HepG2 (cell line): ENCODE measurements around the gene ACAD8. TPM values are rescaled to one million over a fixed set of nuclear protein-coding genes. Genes with fewer than 3 reads are reported as not detected.
A peak's percentile ranks its signal among the peaks of the same experiment; 100 is the strongest.

Experiments
- ATAC-seq: fragments of 200-7000 bp; cut with Tn5 transposase; 3 replicates; pipeline ENCODE4 v1.9.1; 2020; ENCODE audit warnings: mild to moderate bottlenecking, moderate library complexity
- BruUV-seq: library from RNA; stranded (reverse); fragments of 400-500 nt; replicated peaks from 2 replicates; lab custom pipeline; 2021; lab: Mats Ljungman, UMichigan
- CTCF ChIA-PET: fragments of 300-600 bp; formaldehyde crosslinking; extraction: SDS; loops from one replicate; lab custom pipeline; 2021; ENCODE audit warnings: low total read pairs, inconsistent platforms, low intra/inter-chr PET ratio; lab: Yijun Ruan, JAX
- POLR2A ChIA-PET: fragments of 350-600 bp; sonication (Branson Sonifier 250); formaldehyde crosslinking; loops from one replicate; lab custom pipeline; 2020; ENCODE audit warnings: antibody characterized with exemption, inconsistent platforms; lab: Yijun Ruan, JAX
- DNase-seq: peaks from one replicate; pipeline ENCODE4 v3.0.0-alpha.2; 2015; ENCODE audit warnings: low spot score
- FAIRE-seq: peaks from 3 replicates; lab custom pipeline; 2011; peaks lifted over from hg19 to GRCh38; lab: Jason Lieb, UNC
- H2AFZ ChIP-seq: one replicate; pipeline ENCODE4 v1.6.1; 2011; ENCODE audit warnings: low read length, inconsistent platforms
- H3K27ac ChIP-seq: fragments of 300-600 bp; 3 replicates; pipeline ENCODE4 v1.8.0; 2011; ENCODE audit warnings: mixed run types, mild to moderate bottlenecking, mixed read lengths, low read length, inconsistent platforms; ENCODE audit not compliant: insufficient read depth; ENCODE audit errors: extremely low read length
- H3K27me3 ChIP-seq, 2 experiments: fragments of 200-600 bp in 1 of 2; 2 replicates in 1 of 2; 3 replicates in 1 of 2; pipeline versions ENCODE4 v1.6.0 to v1.8.0; 2011; ENCODE audit warnings: low read length in 2 of 2, mild to moderate bottlenecking in 2 of 2, moderate library complexity in 2 of 2, inconsistent platforms in 1 of 2; ENCODE audit not compliant: insufficient read depth in 2 of 2, control insufficient read depth in 1 of 2
- H3K36me3 ChIP-seq, 2 experiments: fragments of 200-600 bp in 1 of 2; replicated peaks in 1 of 2; 2 replicates in 1 of 2; 3 replicates in 1 of 2; pipeline versions ENCODE4 v1.5.1 to v1.8.0; 2011; ENCODE audit warnings: low read length in 2 of 2, inconsistent platforms in 1 of 2; ENCODE audit not compliant: insufficient read depth in 2 of 2, control insufficient read depth in 1 of 2
- H3K4me1 ChIP-seq: 2 replicates; pipeline ENCODE4 v1.5.1; 2012; ENCODE audit warnings: low read length, inconsistent platforms; ENCODE audit not compliant: insufficient read depth
- H3K4me2 ChIP-seq: 2 replicates; pipeline ENCODE4 v1.6.0; 2011; ENCODE audit warnings: low read depth, low read length, inconsistent platforms
- H3K4me3 ChIP-seq, 3 experiments: fragments of 200-600 bp in 1 of 3; sonication (generic), shearing (Covaris generic) in 1 of 3; replicated peaks in 1 of 3; 2 replicates each; pipeline ENCODE4 v1.5.1; 2011 to 2016; ENCODE audit warnings: low read length in 3 of 3, inconsistent platforms in 2 of 3, low read depth in 2 of 3, mild to moderate bottlenecking in 2 of 3, control low read depth in 1 of 3, mixed read lengths in 1 of 3; ENCODE audit not compliant: insufficient read depth in 1 of 3
- H3K79me2 ChIP-seq: one replicate; pipeline ENCODE4 v1.6.1; 2011; ENCODE audit warnings: low read length, inconsistent platforms; ENCODE audit not compliant: insufficient read depth
- H3K9ac ChIP-seq: 2 replicates; pipeline ENCODE4 v1.6.0; 2011; ENCODE audit warnings: mild to moderate bottlenecking, low read depth, low read length, inconsistent platforms; ENCODE audit not compliant: insufficient read depth
- H3K9me3 ChIP-seq: 2 replicates; pipeline ENCODE4 v1.5.1; 2012; ENCODE audit warnings: mild to moderate bottlenecking, low read length
- H4K20me1 ChIP-seq: 2 replicates; pipeline ENCODE4 v1.6.0; 2011; ENCODE audit warnings: inconsistent platforms, mild to moderate bottlenecking, low read length, moderate library complexity; ENCODE audit not compliant: insufficient read depth
- CREBL2 ChIP-seq: sonication (generic); formaldehyde crosslinking; IDR thresholded peaks from 2 replicates; pipeline ENCODE4 v1.8.1; 2023; ENCODE audit warnings: missing genetic modification reagents, mild to moderate bottlenecking, borderline replicate concordance
- ETV5 ChIP-seq: IDR thresholded peaks from 2 replicates; pipeline ENCODE4 v1.6.1; 2018; ENCODE audit warnings: missing biosample characterization, missing genetic modification reagents, inconsistent platforms, borderline replicate concordance
- FOXK1 ChIP-seq: sonication (generic); formaldehyde crosslinking; IDR thresholded peaks from 2 replicates; pipeline ENCODE4 v1.4.0; 2020; ENCODE audit warnings: low read depth, missing genetic modification reagents, borderline replicate concordance
- FOXM1 ChIP-seq: sonication (generic); formaldehyde crosslinking; IDR thresholded peaks from 2 replicates; pipeline ENCODE4 v1.5.0; 2020; ENCODE audit warnings: missing genetic modification reagents
- MEIS2 ChIP-seq: sonication (generic); formaldehyde crosslinking; IDR thresholded peaks from 2 replicates; pipeline ENCODE4 v1.9.0; 2021; ENCODE audit warnings: mild to moderate bottlenecking, missing genetic modification reagents
- MIER2 ChIP-seq: IDR thresholded peaks from 2 replicates; pipeline ENCODE4 v1.6.1; 2016; ENCODE audit warnings: missing biosample characterization, missing genetic modification reagents
- MLX ChIP-seq: IDR thresholded peaks from 2 replicates; pipeline ENCODE4 v1.6.1; 2016
- SPEN ChIP-seq: sonication (generic); formaldehyde crosslinking; IDR thresholded peaks from 2 replicates; pipeline ENCODE4 v1.5.1; 2020; ENCODE audit warnings: low read depth, mild to moderate bottlenecking, missing genetic modification reagents
- TBX2 ChIP-seq: sonication (generic); formaldehyde crosslinking; IDR thresholded peaks from 2 replicates; pipeline ENCODE4 v1.5.0; 2020; ENCODE audit warnings: missing genetic modification reagents, mild to moderate bottlenecking, borderline replicate concordance
- XRCC5 ChIP-seq: fragments of 200-400 bp; formaldehyde crosslinking; optimal IDR thresholded peaks from 2 replicates; pipeline ENCODE3; 2017; ENCODE audit warnings: mild to moderate bottlenecking, low read length
- ZNF124 ChIP-seq: sonication (generic); formaldehyde crosslinking; IDR thresholded peaks from 2 replicates; pipeline ENCODE4 v1.4.0; 2020; ENCODE audit warnings: missing genetic modification reagents
- ZNF280D ChIP-seq: sonication (generic); formaldehyde crosslinking; IDR thresholded peaks from 2 replicates; pipeline ENCODE4 v1.5.1; 2020; ENCODE audit warnings: mild to moderate bottlenecking, missing genetic modification reagents
- ZNF616 ChIP-seq: sonication (generic); formaldehyde crosslinking; IDR thresholded peaks from 2 replicates; pipeline ENCODE4 v1.5.0; 2020; ENCODE audit warnings: low read depth, mild to moderate bottlenecking, missing genetic modification reagents
- WGBS: methylation state at CpG from one replicate; pipeline ENCODE4 v1.1.6; 2017; ENCODE audit warnings: low lambda C conversion rate; 5-methylcytosine and 5-hydroxymethylcytosine counted together
- in situ Hi-C: cut with HindIII; loops from 2 replicates; pipeline ENCODE4 v1.10.0; 2017; ENCODE audit warnings: low pct_unique_long_range_greater_than_20kb; ENCODE audit not compliant: extremely low pct_ligation_motif_present
- intact Hi-C: fragments of 100-400 bp; cut with micrococcal nuclease; formaldehyde crosslinking; loops from one replicate; pipeline ENCODE4 v1.10.0; 2022; ENCODE audit not compliant: unreplicated experiment
- polyA plus RNA-seq, 8 experiments: library from polyadenylated mRNA; depleted of rRNA in 3 of 8; stranded (reverse) in 7 of 8; unstranded in 1 of 8; fragments of >200 nt; fragmentation: Illumina TruSeq in 4 of 8; extraction: Trizol in 4 of 8; gene quantifications; 2 replicates each; pipeline versions ENCODE4 v1.2.1 to v1.2.3, GENCODE V29; 2011 to 2016; ENCODE audit warnings: low read depth in 4 of 8, missing spikeins in 1 of 8, mixed read lengths in 1 of 8; ENCODE audit not compliant: insufficient read depth in 1 of 8
- total RNA-seq, 5 experiments: library from RNA; depleted of rRNA; stranded (reverse); fragments of >200 nt; fragmentation: Illumina TruSeq; extraction: Trizol; gene quantifications; 2 replicates each; pipeline ENCODE4 v1.2.3, GENCODE V29; 2016; ENCODE audit warnings: low read depth in 1 of 5
- TF ChIP-seq, protein P1 (sequence below): sonication (generic); formaldehyde crosslinking; IDR thresholded peaks from 2 replicates; pipeline ENCODE4 v1.5.0; 2020; ENCODE audit warnings: mild to moderate bottlenecking, missing genetic modification reagents
- TF ChIP-seq, protein P2 (sequence below): sonication (generic); formaldehyde crosslinking; IDR thresholded peaks from 2 replicates; pipeline ENCODE4 v1.4.0; 2020; ENCODE audit warnings: mild to moderate bottlenecking, missing genetic modification reagents

ACAD8 gene
- total and polyA plus RNA-seq, 2 of the 13 experiments (the other 11 are each of a cell fraction or from before 2014, with no cell fraction given): 13.5 to 20.3 TPM

- DNase-seq: peak; percentile 87
- intact Hi-C loops: no loop called here
- in situ Hi-C loops: no loop called here
- Histone ChIP-seq H4K20me1 (no peaks in the 10 kb centered on the region), H3K27ac (no peak overlapping the region), H3K9me3 (no peaks in the 10 kb centered on the region), H3K4me1 (peaks cover 20% of the 10 kb centered on the region), H3K27me3 (peaks cover 5 to 44% of the 10 kb centered on the region in 2 experiments), H2AFZ (no peak overlapping the region), H3K36me3 (no peaks in the 10 kb centered on the region), H3K79me2 (no peaks in the 10 kb centered on the region), H3K9ac (no peak overlapping the region), H3K4me2 (peak overlapping the region; percentile 18; the same call in 1 of the 2 replicates), H3K4me3 (no peak overlapping the region)
- POLR2A ChIA-PET: interaction anchor here (0.9 kb wide), 1 partner anchor 48 kb away, joined by 3 read pairs; the partner anchor contains the start of gene VPS26B
- peak; percentile 85 for ATAC-seq
- peak; percentile 93 for FAIRE-seq
- no TSS peak for BruUV-seq
- WGBS: 24% methylated on average over 18 of the region's 18 CpGs
- CTCF ChIA-PET: no interaction called here
- TF ChIP-seq XRCC5: peak; percentile 13
- TF ChIP-seq FOXM1 (CRISPR knock-in tag): no peak
- peak; percentile 73; the same call in 1 of the 2 replicates for TF ChIP-seq ZNF124 (CRISPR knock-in tag)
- TF ChIP-seq MEIS2: peak; percentile 65; the same call in 1 of the 2 replicates
- TF ChIP-seq TBX2: no peak; the same call in 1 of the 2 replicates
- TF ChIP-seq ZNF616: no peak
- TF ChIP-seq, protein P1, sequence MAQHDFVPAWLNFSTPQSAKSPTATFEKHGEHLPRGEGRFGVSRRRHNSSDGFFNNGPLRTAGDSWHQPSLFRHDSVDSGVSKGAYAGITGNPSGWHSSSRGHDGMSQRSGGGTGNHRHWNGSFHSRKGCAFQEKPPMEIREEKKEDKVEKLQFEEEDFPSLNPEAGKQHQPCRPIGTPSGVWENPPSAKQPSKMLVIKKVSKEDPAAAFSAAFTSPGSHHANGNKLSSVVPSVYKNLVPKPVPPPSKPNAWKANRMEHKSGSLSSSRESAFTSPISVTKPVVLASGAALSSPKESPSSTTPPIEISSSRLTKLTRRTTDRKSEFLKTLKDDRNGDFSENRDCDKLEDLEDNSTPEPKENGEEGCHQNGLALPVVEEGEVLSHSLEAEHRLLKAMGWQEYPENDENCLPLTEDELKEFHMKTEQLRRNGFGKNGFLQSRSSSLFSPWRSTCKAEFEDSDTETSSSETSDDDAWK (CRISPR knock-in tag): no peak
- TF ChIP-seq ZNF280D (CRISPR knock-in tag): no peak
- peak; percentile 39; the same call in 1 of the 2 replicates for TF ChIP-seq SPEN (CRISPR knock-in tag)
- TF ChIP-seq, protein P2, sequence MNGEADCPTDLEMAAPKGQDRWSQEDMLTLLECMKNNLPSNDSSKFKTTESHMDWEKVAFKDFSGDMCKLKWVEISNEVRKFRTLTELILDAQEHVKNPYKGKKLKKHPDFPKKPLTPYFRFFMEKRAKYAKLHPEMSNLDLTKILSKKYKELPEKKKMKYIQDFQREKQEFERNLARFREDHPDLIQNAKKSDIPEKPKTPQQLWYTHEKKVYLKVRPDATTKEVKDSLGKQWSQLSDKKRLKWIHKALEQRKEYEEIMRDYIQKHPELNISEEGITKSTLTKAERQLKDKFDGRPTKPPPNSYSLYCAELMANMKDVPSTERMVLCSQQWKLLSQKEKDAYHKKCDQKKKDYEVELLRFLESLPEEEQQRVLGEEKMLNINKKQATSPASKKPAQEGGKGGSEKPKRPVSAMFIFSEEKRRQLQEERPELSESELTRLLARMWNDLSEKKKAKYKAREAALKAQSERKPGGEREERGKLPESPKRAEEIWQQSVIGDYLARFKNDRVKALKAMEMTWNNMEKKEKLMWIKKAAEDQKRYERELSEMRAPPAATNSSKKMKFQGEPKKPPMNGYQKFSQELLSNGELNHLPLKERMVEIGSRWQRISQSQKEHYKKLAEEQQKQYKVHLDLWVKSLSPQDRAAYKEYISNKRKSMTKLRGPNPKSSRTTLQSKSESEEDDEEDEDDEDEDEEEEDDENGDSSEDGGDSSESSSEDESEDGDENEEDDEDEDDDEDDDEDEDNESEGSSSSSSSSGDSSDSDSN (CRISPR knock-in tag): peak; percentile 32; the same call in 1 of the 2 replicates
- 0 out of 2 replicates have a peak, but pooled peaks have one; percentile 8 for TF ChIP-seq ETV5 (CRISPR knock-in tag)
- peak; percentile 76 for TF ChIP-seq MLX (CRISPR knock-in tag)
- peak; percentile 79; the same call in 1 of the 2 replicates for TF ChIP-seq FOXK1 (CRISPR knock-in tag)
- no peak for TF ChIP-seq MIER2 (CRISPR knock-in tag)
- no peak for TF ChIP-seq CREBL2 (CRISPR knock-in tag)
These were observed 19.3 kb downstream of the ACAD8 start for GRCh38 chr11:134272381-134273316.
